Nephron (organoid): ENCODE data around the gene ARFGAP1.
A peak's percentile ranks its signal among the peaks of the same experiment; 100 is the strongest.

Experiments
- H3K27ac Mint-ChIP-seq, 3 experiments: 2 replicates each; pipeline ENCODE4 v1.8.0; 2020; ENCODE audit warnings: mixed read lengths in 3 of 3, mild to moderate bottlenecking in 2 of 3, moderate library complexity in 1 of 3
- H3K27me3 Mint-ChIP-seq: 2 replicates; pipeline ENCODE4 v1.8.0; 2021; ENCODE audit warnings: low read depth, mild to moderate bottlenecking, moderate library complexity, mixed read lengths
- H3K36me3 Mint-ChIP-seq: 2 replicates; pipeline ENCODE4 v1.8.0; 2020; ENCODE audit warnings: low read depth, mixed read lengths
- H3K4me1 Mint-ChIP-seq: 2 replicates; pipeline ENCODE4 v1.8.0; 2020; ENCODE audit warnings: mixed read lengths
- H3K4me3 Mint-ChIP-seq, 3 experiments: 2 replicates each; pipeline ENCODE4 v1.8.0; 2020; ENCODE audit warnings: mild to moderate bottlenecking in 3 of 3, mixed read lengths in 3 of 3, moderate library complexity in 2 of 3
- H3K9me3 Mint-ChIP-seq: 2 replicates; pipeline ENCODE4 v1.8.0; 2020; ENCODE audit warnings: mixed read lengths
- CTCF ChIP-seq, 3 experiments: fragments of 200-600 bp; sonication (generic); IDR thresholded peaks; one replicate each; pipeline ENCODE4 v1.5.0; 2021; ENCODE audit warnings: antibody characterized with exemption in 3 of 3; ENCODE audit not compliant: unreplicated experiment in 3 of 3

Gene ARFGAP1

GRCh38 chr20:63329331-63330083 lies 56.9 kb downstream of the ARFGAP1 start:
- H3K36me3 Mint-ChIP-seq, result peaks cover 6% of the 10 kb centered on the region
- H3K27ac Mint-ChIP-seq, result no peak overlapping the region
- peaks cover 9% of the 10 kb centered on the region for H3K27me3 Mint-ChIP-seq
- H3K4me3 Mint-ChIP-seq, result no peak overlapping the region
- peaks cover 7% of the 10 kb centered on the region for H3K9me3 Mint-ChIP-seq
- TF ChIP-seq CTCF (IDR thresholded peaks at IDR 0.05; ENCODE audit: unreplicated experiment in 3 of 3), result no peak
- peaks cover 10% of the 10 kb centered on the region for H3K4me1 Mint-ChIP-seq

- Mint-ChIP-seq H3K27ac (peak overlapping the region; percentile 62 to 77 (median 71)), H3K9me3 (peaks cover 7% of the 10 kb centered on the region), H3K4me1 (peaks cover 10% of the 10 kb centered on the region), H3K27me3 (peaks cover 9% of the 10 kb centered on the region), H3K4me3 (no peak overlapping the region), H3K36me3 (peaks cover 6% of the 10 kb centered on the region)
- no peak for TF ChIP-seq CTCF (IDR thresholded peaks at IDR 0.05; ENCODE audit: unreplicated experiment in 3 of 3)
These were observed 57.6 kb downstream of the ARFGAP1 start for GRCh38 chr20:63330084-63330760.

- Mint-ChIP-seq H3K27ac (peak overlapping the region; percentile 62 to 77 (median 71)), H3K36me3 (peaks cover 9% of the 10 kb centered on the region), H3K9me3 (peaks cover 7% of the 10 kb centered on the region), H3K4me3 (no peak overlapping the region), H3K4me1 (peaks cover 16% of the 10 kb centered on the region), H3K27me3 (peaks cover 14% of the 10 kb centered on the region)
- no peak for TF ChIP-seq CTCF (IDR thresholded peaks at IDR 0.05; ENCODE audit: unreplicated experiment in 3 of 3)
These were observed 58.3 kb downstream of the ARFGAP1 start for GRCh38 chr20:63330940-63331339.

DNA sequence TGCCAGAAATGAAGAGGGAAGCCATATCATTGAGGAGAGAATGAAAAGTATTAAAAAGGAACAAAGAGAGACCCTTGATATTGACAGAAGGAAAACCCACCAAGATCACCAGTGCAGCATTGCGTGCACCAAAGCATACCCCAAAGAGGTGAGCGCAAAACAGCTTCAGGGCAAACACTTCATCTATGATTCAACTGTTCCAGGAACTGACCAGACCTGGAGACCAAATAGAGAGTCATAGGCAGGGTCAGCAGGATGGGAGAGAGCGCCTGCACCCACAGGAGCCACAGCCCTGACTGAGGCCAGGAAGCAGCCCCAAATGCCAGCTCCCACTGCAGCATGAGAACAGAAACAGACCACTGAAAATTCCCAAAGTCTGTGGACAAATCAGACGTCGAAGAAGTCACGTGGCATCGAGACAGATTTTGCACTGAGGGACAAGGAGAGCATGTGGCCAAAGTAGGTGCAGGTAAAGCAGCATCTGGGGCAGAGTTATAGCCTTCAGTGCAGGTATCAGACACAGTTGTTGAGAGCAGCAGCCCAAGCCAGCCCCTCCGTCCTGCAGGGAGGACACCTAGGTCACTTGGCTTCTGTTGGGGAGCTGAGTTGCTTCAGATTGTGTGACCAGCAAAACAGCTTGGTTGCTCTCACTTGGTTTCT lies 59.3 kb downstream of the ARFGAP1 start:
- peak overlapping the region in 1 of 3 experiments; percentile 6 for H3K4me3 Mint-ChIP-seq
- H3K27me3 Mint-ChIP-seq, result peaks cover 18% of the 10 kb centered on the region
- H3K27ac Mint-ChIP-seq, result peak overlapping the region; percentile 20 to 77 (median 33)
- H3K9me3 Mint-ChIP-seq, result peaks cover 7% of the 10 kb centered on the region
- H3K4me1 Mint-ChIP-seq, result peaks cover 22% of the 10 kb centered on the region
- H3K36me3 Mint-ChIP-seq, result peaks cover 9% of the 10 kb centered on the region
- no peak for TF ChIP-seq CTCF (IDR thresholded peaks at IDR 0.05; ENCODE audit: unreplicated experiment in 3 of 3)

DNA sequence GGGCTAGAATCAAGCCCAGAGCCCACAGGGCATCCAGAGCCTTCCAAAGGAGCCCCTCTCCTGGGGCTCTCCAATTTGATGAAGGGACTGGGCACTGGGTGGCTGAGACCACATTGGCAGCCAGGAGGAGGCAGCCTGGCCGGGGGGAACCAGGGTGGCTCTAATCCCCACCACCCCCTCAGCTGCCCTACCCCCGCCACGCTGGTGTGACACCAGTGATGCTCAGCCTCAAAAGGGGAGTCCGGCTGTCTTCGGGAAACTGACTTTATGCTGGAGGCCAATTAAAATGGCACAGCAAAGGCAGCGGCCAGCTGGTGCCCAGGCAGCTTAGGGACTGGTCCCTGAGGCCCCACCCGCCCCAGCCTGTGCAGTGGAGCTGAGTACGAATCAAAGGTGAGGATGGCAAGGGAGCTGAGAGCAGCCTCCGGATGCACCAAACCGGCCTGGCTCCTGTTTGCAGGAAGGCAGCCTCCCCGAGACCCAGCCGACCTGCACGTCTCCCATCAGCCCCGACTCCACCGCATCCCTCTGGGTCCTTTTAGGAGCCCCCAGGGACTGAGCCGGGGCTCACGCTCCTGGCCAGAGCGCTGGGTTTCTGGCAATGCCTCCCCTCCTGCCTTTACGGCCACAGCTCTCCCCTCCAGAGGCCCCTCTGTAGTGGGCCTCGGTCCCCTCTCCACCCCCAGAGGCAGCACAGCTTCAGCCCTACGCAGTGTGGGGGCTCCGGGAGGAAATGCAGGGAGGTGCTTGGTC lies 60.1 kb downstream of the ARFGAP1 start:
- no peak for TF ChIP-seq CTCF (IDR thresholded peaks at IDR 0.05; ENCODE audit: unreplicated experiment in 3 of 3)
- Mint-ChIP-seq H3K27ac (no peak overlapping the region), H3K9me3 (peaks cover 7% of the 10 kb centered on the region)

More for the DNA sequence above, 60.1 kb downstream of the ARFGAP1 start:
- Mint-ChIP-seq H3K36me3 (peaks cover 9% of the 10 kb centered on the region), H3K4me1 (peaks cover 30% of the 10 kb centered on the region), H3K27me3 (peaks cover 18% of the 10 kb centered on the region), H3K4me3 (no peak overlapping the region)
